Mucosa of rectum (tissue), 2 donors: ENCODE data around the gene NSFL1C.

ENCODE experiments used
- H3K27ac ChIP-seq, 2 donors: one replicate each; pipeline ENCODE4 v1.7.0; 2013; ENCODE audit warnings: inconsistent platforms in 2 of 2, low read depth in 2 of 2, low read length in 2 of 2
- H3K27me3 ChIP-seq, 2 donors: one replicate each; pipeline ENCODE4 v1.7.0; 2013; ENCODE audit warnings: low read length in 2 of 2; ENCODE audit not compliant: control insufficient read depth in 2 of 2, insufficient read depth in 2 of 2
- H3K36me3 ChIP-seq, 2 donors: one replicate each; pipeline ENCODE4 v1.7.0; 2013; ENCODE audit warnings: low read length in 2 of 2; ENCODE audit not compliant: control insufficient read depth in 2 of 2, insufficient read depth in 2 of 2
- H3K4me1 ChIP-seq, 2 donors: one replicate each; pipeline ENCODE4 v1.7.0; 2013; ENCODE audit warnings: low read length in 2 of 2, mild to moderate bottlenecking in 1 of 2; ENCODE audit not compliant: control insufficient read depth in 2 of 2, insufficient read depth in 2 of 2
- H3K4me3 ChIP-seq, 2 donors: one replicate each; pipeline ENCODE4 v1.7.0; 2013; ENCODE audit warnings: low read length in 2 of 2
- H3K9ac ChIP-seq, 2 donors: one replicate each; pipeline ENCODE4 v1.7.0; 2013; ENCODE audit warnings: low read length in 2 of 2, low read depth in 1 of 2, mild to moderate bottlenecking in 1 of 2
- H3K9me3 ChIP-seq, 2 donors: one replicate each; pipeline ENCODE4 v1.7.0; 2013; ENCODE audit warnings: low read length in 2 of 2; ENCODE audit not compliant: control insufficient read depth in 2 of 2
- donor health status: healthy.
- donor health status: Normal muscosa, but diverticular disease.

The NSFL1C gene

GRCh38 chr20:1440024-1440423 is 26.6 kb downstream of the NSFL1C start:
- H3K27me3 ChIP-seq = no peaks in the 10 kb centered on the region
- H3K4me1 ChIP-seq = peaks cover 3 to 5% of the 10 kb centered on the region in 2 donors
- no peak overlapping the region for H3K27ac ChIP-seq
- H3K4me3 ChIP-seq = no peak overlapping the region
- H3K9me3 ChIP-seq = no peaks in the 10 kb centered on the region
- no peak overlapping the region for H3K9ac ChIP-seq
- peaks cover 35% of the 10 kb centered on the region in 2 donors for H3K36me3 ChIP-seq

- Histone ChIP-seq H3K36me3 (peaks cover 18% of the 10 kb centered on the region in 2 donors), H3K27ac (no peak overlapping the region), H3K27me3 (no peaks in the 10 kb centered on the region), H3K9ac (no peak overlapping the region), H3K4me1 (peaks cover 7 to 8% of the 10 kb centered on the region in 2 donors), H3K4me3 (no peak overlapping the region), H3K9me3 (no peaks in the 10 kb centered on the region)
Measured at GRCh38 chr20:1438361-1438760, 28.3 kb downstream of the NSFL1C start.

- peaks cover 7 to 8% of the 10 kb centered on the region in 2 donors for H3K4me1 ChIP-seq
- H3K9ac ChIP-seq = no peak overlapping the region
- no peaks in the 10 kb centered on the region for H3K27me3 ChIP-seq
- H3K4me3 ChIP-seq = no peak overlapping the region
- H3K27ac ChIP-seq = no peak overlapping the region
- H3K36me3 ChIP-seq = peaks cover 8 to 10% of the 10 kb centered on the region in 2 donors
- no peaks in the 10 kb centered on the region for H3K9me3 ChIP-seq
Measured at GRCh38 chr20:1437235-1437904, 29.3 kb downstream of the NSFL1C start.

GRCh38 chr20:1436263-1436662 is 30.4 kb downstream of the NSFL1C start:
- no peaks in the 10 kb centered on the region for H3K27me3 ChIP-seq
- no peak overlapping the region for H3K9ac ChIP-seq
- H3K36me3 ChIP-seq = no peaks in the 10 kb centered on the region
- H3K27ac ChIP-seq = no peak overlapping the region
- H3K9me3 ChIP-seq = no peaks in the 10 kb centered on the region
- H3K4me1 ChIP-seq = peaks cover 7 to 9% of the 10 kb centered on the region in 2 donors
- no peak overlapping the region for H3K4me3 ChIP-seq

GRCh38 chr20:1435337-1435699 is 31.3 kb downstream of the NSFL1C start:
- Histone ChIP-seq H3K27ac (no peak overlapping the region), H3K36me3 (no peaks in the 10 kb centered on the region), H3K4me1 (peaks cover 4 to 10% of the 10 kb centered on the region in 2 donors), H3K9ac (no peak overlapping the region), H3K4me3 (no peak overlapping the region), H3K9me3 (no peaks in the 10 kb centered on the region), H3K27me3 (no peaks in the 10 kb centered on the region)

GRCh38 chr20:1434571-1435336 is 31.9 kb downstream of the NSFL1C start:
- Histone ChIP-seq H3K27me3 (no peaks in the 10 kb centered on the region), H3K36me3 (no peaks in the 10 kb centered on the region), H3K27ac (no peak overlapping the region), H3K4me3 (no peak overlapping the region), H3K9me3 (no peaks in the 10 kb centered on the region), H3K9ac (no peak overlapping the region), H3K4me1 (peaks cover 4 to 9% of the 10 kb centered on the region in 2 donors)

GRCh38 chr20:1431158-1431557 is 35.5 kb downstream of the NSFL1C start:
- no peak overlapping the region for H3K9ac ChIP-seq
- peaks cover 4 to 25% of the 10 kb centered on the region in 2 donors for H3K4me1 ChIP-seq

GRCh38 chr20:1430004-1430451 is 36.6 kb downstream of the NSFL1C start:
- H3K9me3 ChIP-seq = no peaks in the 10 kb centered on the region
- H3K27ac ChIP-seq = peak overlapping the region; percentile 79 to 88
- peak overlapping the region in 1 of 2 donors; percentile 53 for H3K9ac ChIP-seq
- H3K27me3 ChIP-seq = no peaks in the 10 kb centered on the region
- H3K36me3 ChIP-seq = no peaks in the 10 kb centered on the region
- H3K4me3 ChIP-seq = peak overlapping the region in 1 of 2 donors; percentile 3
- H3K4me1 ChIP-seq = peaks cover 4 to 25% of the 10 kb centered on the region in 2 donors

More at GRCh38 chr20:1431158-1431557, 35.5 kb downstream of the NSFL1C start:
- no peak overlapping the region for H3K27ac ChIP-seq
- no peaks in the 10 kb centered on the region for H3K27me3 ChIP-seq
- no peaks in the 10 kb centered on the region for H3K36me3 ChIP-seq
- no peaks in the 10 kb centered on the region for H3K9me3 ChIP-seq
- H3K4me3 ChIP-seq = no peak overlapping the region

- Histone ChIP-seq H3K4me3 (no peak overlapping the region), H3K36me3 (no peaks in the 10 kb centered on the region), H3K4me1 (peaks cover 0 to 25% of the 10 kb centered on the region in 2 donors), H3K27ac (peak overlapping the region; percentile 79 to 88), H3K27me3 (no peaks in the 10 kb centered on the region), H3K9me3 (no peaks in the 10 kb centered on the region), H3K9ac (no peak overlapping the region)
Measured at GRCh38 chr20:1429143-1429728, 37.4 kb downstream of the NSFL1C start.

GRCh38 chr20:1427457-1428054 is 39.1 kb downstream of the NSFL1C start:
- no peaks in the 10 kb centered on the region for H3K36me3 ChIP-seq
- H3K27ac ChIP-seq = peak overlapping the region; percentile 35 to 54
- H3K9me3 ChIP-seq = no peaks in the 10 kb centered on the region

More at GRCh38 chr20:1427457-1428054, 39.1 kb downstream of the NSFL1C start:
- Histone ChIP-seq H3K4me3 (no peak overlapping the region), H3K4me1 (peaks cover 0 to 21% of the 10 kb centered on the region in 2 donors), H3K9ac (no peak overlapping the region), H3K27me3 (no peaks in the 10 kb centered on the region)
